HG03025 (cell line): Measurements from ENCODE around the gene WSCD2.

ENCODE experiments used
- ATAC-seq: cut with Tn5 transposase; IDR thresholded peaks from one replicate; pipeline ENCODE4 v1.9.1; 2021; ENCODE audit warnings: mild to moderate bottlenecking, moderate library complexity; ENCODE audit not compliant: unreplicated experiment, low FRiP score

Gene WSCD2

GRCh38 chr12:108255252-108255602, 126.1 kb downstream of the WSCD2 start:
- no peak for ATAC-seq

- ATAC-seq: no peak
Measured at GRCh38 chr12:108257004-108257403, 127.9 kb downstream of the WSCD2 start.

- no peak for ATAC-seq
Measured at GRCh38 chr12:108257610-108258106, 128.6 kb downstream of the WSCD2 start.

- ATAC-seq: no peak
Measured at GRCh38 chr12:108260039-108260438, 131.0 kb downstream of the WSCD2 start.

GRCh38 chr12:108260969-108261368, 131.9 kb downstream of the WSCD2 start:
- no peak for ATAC-seq

GRCh38 chr12:108265505-108265904, 136.4 kb downstream of the WSCD2 start:
- ATAC-seq: no peak

- no peak for ATAC-seq
Measured at GRCh38 chr12:108266131-108266530, 137.0 kb downstream of the WSCD2 start.

- ATAC-seq: no peak
Measured at GRCh38 chr12:108267450-108267849, 138.4 kb downstream of the WSCD2 start.

- ATAC-seq: no peak
Measured at GRCh38 chr12:108268397-108268796, 139.3 kb downstream of the WSCD2 start.

- no peak for ATAC-seq
Measured at GRCh38 chr12:108269224-108269623, 140.1 kb downstream of the WSCD2 start.

GRCh38 chr12:108270035-108270848, 141.2 kb downstream of the WSCD2 start:
- no peak for ATAC-seq

- ATAC-seq: no peak
Measured at GRCh38 chr12:108270849-108271143, 141.7 kb downstream of the WSCD2 start.

GRCh38 chr12:108271951-108272872, 143.1 kb downstream of the WSCD2 start:
- no peak for ATAC-seq

- ATAC-seq: no peak
Measured at GRCh38 chr12:108273217-108273616, 144.1 kb downstream of the WSCD2 start.

- no peak for ATAC-seq
Measured at GRCh38 chr12:108277613-108278012, 148.5 kb downstream of the WSCD2 start.

- no peak for ATAC-seq
Measured at GRCh38 chr12:108282160-108282559, 153.1 kb downstream of the WSCD2 start.

GRCh38 chr12:108282676-108283075, 153.6 kb downstream of the WSCD2 start:
- ATAC-seq: no peak

- ATAC-seq: no peak
Measured at GRCh38 chr12:108284163-108284562, 155.1 kb downstream of the WSCD2 start.

GRCh38 chr12:108285016-108285415, 155.9 kb downstream of the WSCD2 start:
- no peak for ATAC-seq

GRCh38 chr12:108287227-108287626, 158.1 kb downstream of the WSCD2 start:
- no peak for ATAC-seq

- ATAC-seq: no peak
Measured at GRCh38 chr12:108289350-108290161, 160.5 kb downstream of the WSCD2 start.
